Small intestine (tissue), 7 donors: Measurements from ENCODE around the gene ZSWIM6. TPM values are rescaled to one million over a fixed set of nuclear protein-coding genes. Genes with fewer than 3 reads are reported as not detected.

Experiments
- DNase-seq, 2 donors: peaks; one replicate each; pipeline versions ENCODE4 v3.0.0 to v3.0.0-alpha.2; 2013
- FAIRE-seq: peaks from 2 replicates; lab custom pipeline; 2012; peaks lifted over from hg19 to GRCh38; lab: Jason Lieb, UNC
- H3K27ac ChIP-seq, 3 donors: one replicate each; pipeline ENCODE4 v1.5.1; 2013; ENCODE audit warnings: low read length in 2 of 3, mild to moderate bottlenecking in 2 of 3, control low read depth in 1 of 3, inconsistent platforms in 1 of 3, low read depth in 1 of 3, moderate library complexity in 1 of 3
- H3K27me3 ChIP-seq, 3 donors: one replicate each; pipeline ENCODE4 v1.6.1; 2013; ENCODE audit warnings: low read length in 3 of 3, inconsistent platforms in 1 of 3; ENCODE audit not compliant: control insufficient read depth in 3 of 3, insufficient read depth in 3 of 3
- H3K36me3 ChIP-seq, 3 donors: one replicate each; pipeline ENCODE4 v1.6.1; 2013; ENCODE audit warnings: low read length in 3 of 3, inconsistent platforms in 1 of 3, low read depth in 1 of 3, mild to moderate bottlenecking in 1 of 3, moderate library complexity in 1 of 3; ENCODE audit not compliant: control insufficient read depth in 3 of 3, insufficient read depth in 2 of 3
- H3K4me1 ChIP-seq, 3 donors: one replicate each; pipeline ENCODE4 v1.6.1; 2013; ENCODE audit warnings: low read length in 2 of 3, inconsistent platforms in 1 of 3, low read depth in 1 of 3, mild to moderate bottlenecking in 1 of 3, moderate library complexity in 1 of 3; ENCODE audit not compliant: control insufficient read depth in 3 of 3, insufficient read depth in 2 of 3
- H3K4me3 ChIP-seq, 3 donors: one replicate each; pipeline ENCODE4 v1.5.1; 2013; ENCODE audit warnings: low read length in 3 of 3, control low read depth in 1 of 3, inconsistent platforms in 1 of 3, low read depth in 1 of 3, mild to moderate bottlenecking in 1 of 3, moderate library complexity in 1 of 3
- H3K9me3 ChIP-seq, 2 donors: one replicate each; pipeline ENCODE4 v1.6.1; 2013; ENCODE audit warnings: low read depth in 1 of 2, low read length in 1 of 2; ENCODE audit not compliant: control insufficient read depth in 2 of 2, insufficient read depth in 1 of 2
- WGBS, 3 donors: extraction: QIAGEN DNeasy Blood & Tissue Kit; methylation state at CpG; one replicate each; pipeline ENCODE4 v1.1.7; 2013; 5-methylcytosine and 5-hydroxymethylcytosine counted together
- polyA plus RNA-seq, 4 donors: library from polyadenylated mRNA; stranded (reverse) in 3 of 4; unstranded in 1 of 4; fragments of 200-250 nt in 3 of 4; fragments of 120-200 nt in 1 of 4; gene quantifications; one replicate each; pipeline versions ENCODE4 v1.2.1 to v1.2.3, GENCODE V29; 2013
- donor health status: healthy with polysubstance abuse.
- donor health status: control.
- donor health status: control.
- donor health status: Bipolar disorder and iron deficiency.
- donor health status: healthy.

The ZSWIM6 gene
- polyA plus RNA-seq, 4 donors, result 3.2 to 14.6 (median 4.2) TPM

DNA sequence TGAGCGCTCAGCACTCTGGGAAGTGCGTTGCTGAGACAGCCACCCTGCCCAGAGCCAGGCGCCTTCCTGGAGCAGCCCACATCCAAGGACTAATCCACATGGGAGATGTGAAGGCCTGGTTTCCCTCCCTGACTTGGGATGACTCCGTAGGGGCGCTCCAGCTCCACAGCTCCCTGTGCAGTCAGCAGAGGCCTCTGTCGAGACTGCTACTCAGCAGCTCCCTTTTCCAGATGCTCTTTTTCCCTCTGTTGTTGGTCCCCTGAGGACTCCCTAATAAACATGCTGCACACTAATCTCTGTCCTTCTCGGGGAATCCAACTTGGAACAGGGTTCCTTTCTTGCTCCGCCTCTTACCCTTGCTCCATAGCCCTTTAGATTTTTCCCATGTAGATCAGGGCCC, 237.3 kb downstream of the ZSWIM6 start:
- DNase-seq, result no peak
- no peak overlapping the region for H3K27ac ChIP-seq
- no peak overlapping the region for H3K4me3 ChIP-seq
- no peak for FAIRE-seq
- H3K9me3 ChIP-seq, result no peaks in the 10 kb centered on the region
- no peaks in the 10 kb centered on the region for H3K27me3 ChIP-seq
- WGBS, 3 donors, result 80 to 93% (median 91%) methylated on average over 8 of the region's 8 CpGs
- no peaks in the 10 kb centered on the region for H3K4me1 ChIP-seq
- H3K36me3 ChIP-seq, result no peaks in the 10 kb centered on the region

DNA sequence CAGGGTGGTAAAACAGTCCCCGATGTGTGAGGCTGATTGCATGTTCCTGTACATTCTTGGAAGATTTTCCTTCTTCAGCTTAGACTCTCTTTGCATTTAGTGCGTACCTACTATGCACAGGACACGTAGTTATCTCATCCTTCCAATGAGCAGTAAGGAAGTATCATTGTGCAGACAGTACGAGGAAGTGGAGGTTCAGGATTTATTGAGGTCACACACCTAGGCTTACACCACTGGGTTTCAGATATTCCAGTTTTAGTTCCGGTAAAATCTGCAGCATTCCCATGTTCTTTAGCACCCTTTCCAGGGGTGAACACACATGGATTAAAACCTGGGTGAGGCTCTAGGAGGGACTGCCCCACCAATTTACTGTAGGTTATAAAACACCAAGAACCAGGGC, 238.7 kb downstream of the ZSWIM6 start:
- no peaks in the 10 kb centered on the region for H3K27me3 ChIP-seq
- H3K4me3 ChIP-seq, result no peak overlapping the region
- WGBS, 3 donors, result 72 to 80% (median 77%) methylated on average over 5 of the region's 5 CpGs
- no peaks in the 10 kb centered on the region for H3K36me3 ChIP-seq
- H3K4me1 ChIP-seq, result no peaks in the 10 kb centered on the region
- no peaks in the 10 kb centered on the region for H3K9me3 ChIP-seq
- no peak overlapping the region for H3K27ac ChIP-seq
- DNase-seq, result no peak
- no peak for FAIRE-seq

DNA sequence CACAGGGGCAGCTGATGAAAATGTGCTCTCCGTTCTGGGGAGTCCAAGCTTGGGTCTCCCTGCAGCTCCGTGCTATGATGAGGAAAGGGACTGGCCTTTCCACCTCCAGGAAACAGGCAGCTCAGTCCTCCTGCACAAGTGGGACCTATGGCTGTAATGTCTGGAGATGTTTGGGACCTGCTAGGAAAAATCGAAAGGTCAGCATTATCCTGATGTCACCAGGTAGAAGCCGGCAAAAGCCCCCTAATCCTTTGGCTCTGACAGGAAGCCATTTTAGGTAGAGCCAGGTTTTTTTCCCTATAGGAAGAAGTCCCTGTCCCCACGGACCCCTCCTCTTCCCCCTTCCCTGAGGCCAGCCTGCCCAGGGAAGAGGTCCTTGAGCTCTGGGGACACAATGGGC, 240.9 kb downstream of the ZSWIM6 start:
- H3K36me3 ChIP-seq, result no peaks in the 10 kb centered on the region
- WGBS, 3 donors, result 88 to 92% (median 92%) methylated on average over 5 of the region's 5 CpGs
- no peaks in the 10 kb centered on the region for H3K9me3 ChIP-seq
- no peaks in the 10 kb centered on the region for H3K27me3 ChIP-seq
- no peak overlapping the region for H3K27ac ChIP-seq
- H3K4me3 ChIP-seq, result no peak overlapping the region
- DNase-seq, result no peak
- FAIRE-seq, result no peak
- H3K4me1 ChIP-seq, result no peaks in the 10 kb centered on the region

DNA sequence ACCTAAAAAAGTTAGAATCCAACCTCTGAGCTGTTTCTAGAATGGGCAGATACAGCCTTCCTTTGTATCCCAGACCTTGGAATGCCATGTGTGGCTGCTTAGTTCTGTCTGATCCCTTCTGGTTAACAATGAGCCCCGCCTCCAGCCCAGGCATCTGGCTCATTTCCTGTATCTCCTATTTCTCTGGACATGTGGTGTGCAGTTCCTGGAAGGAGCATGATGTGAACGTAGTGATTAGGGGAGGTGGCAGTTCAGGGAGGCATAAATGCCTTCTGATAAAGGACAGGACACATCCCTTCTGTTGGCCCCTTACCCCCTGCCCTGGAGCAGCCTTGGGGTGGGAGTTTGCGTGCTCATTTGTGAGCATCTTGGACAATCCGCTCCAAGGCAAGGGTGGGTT, 243.0 kb downstream of the ZSWIM6 start:
- 67 to 74% (median 68%) methylated on average over 4 of the region's 4 CpGs for WGBS, 3 donors
- Histone ChIP-seq H3K4me3 (no peak overlapping the region), H3K9me3 (no peaks in the 10 kb centered on the region), H3K36me3 (no peaks in the 10 kb centered on the region), H3K27me3 (no peaks in the 10 kb centered on the region), H3K4me1 (no peaks in the 10 kb centered on the region), H3K27ac (no peak overlapping the region)
- peak; percentile 5 to 33 for DNase-seq
- FAIRE-seq, result no peak

DNA sequence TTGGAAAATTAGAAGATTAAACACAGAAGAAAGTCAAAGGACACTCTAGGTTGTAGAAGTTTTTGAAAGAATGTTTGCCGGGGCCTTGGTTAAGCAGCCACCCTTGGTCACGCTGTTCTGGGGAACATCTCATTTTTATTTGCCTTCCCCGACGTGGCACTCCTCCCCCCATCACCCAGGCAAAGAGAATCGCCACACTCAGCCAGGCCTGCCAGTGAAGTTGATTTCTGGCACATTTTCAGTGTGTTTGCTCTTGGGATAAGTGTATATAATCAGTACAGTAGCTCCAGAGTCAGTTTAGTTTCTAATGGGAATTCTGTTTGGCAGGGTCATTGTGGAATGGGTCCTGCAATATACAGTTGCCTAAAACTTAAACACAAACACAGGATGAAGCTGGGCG, 243.5 kb downstream of the ZSWIM6 start:
- FAIRE-seq (no peak), DNase-seq (no peak)
- 81 to 85% (median 83%) methylated on average over 6 of the region's 6 CpGs for WGBS, 3 donors
- Histone ChIP-seq H3K9me3 (no peaks in the 10 kb centered on the region), H3K4me1 (no peaks in the 10 kb centered on the region), H3K4me3 (no peak overlapping the region), H3K27ac (no peak overlapping the region), H3K36me3 (no peaks in the 10 kb centered on the region), H3K27me3 (no peaks in the 10 kb centered on the region)

DNA sequence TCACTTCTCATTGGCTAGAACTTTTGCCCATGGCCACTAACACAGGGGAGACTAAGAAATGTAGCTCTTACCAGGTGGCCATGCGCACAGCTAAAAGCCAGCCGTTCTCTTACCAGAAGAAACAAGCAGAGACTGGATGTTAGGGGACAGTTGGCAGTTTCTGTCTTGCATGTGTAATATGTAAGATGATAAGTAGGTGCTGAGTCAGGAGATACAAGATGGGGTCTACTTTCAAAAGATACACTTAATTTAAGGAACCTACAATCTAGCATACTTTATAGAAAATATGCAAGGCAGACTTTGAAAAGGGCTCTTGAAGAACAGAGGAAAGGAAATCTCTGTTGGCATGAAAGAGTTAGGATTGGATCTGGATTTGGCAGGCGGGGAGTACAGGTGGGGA, 244.5 kb downstream of the ZSWIM6 start:
- H3K4me1 ChIP-seq, result no peaks in the 10 kb centered on the region
- no peaks in the 10 kb centered on the region for H3K9me3 ChIP-seq
- H3K4me3 ChIP-seq, result no peak overlapping the region
- no peaks in the 10 kb centered on the region for H3K27me3 ChIP-seq
- 91 to 96% (median 95%) methylated on average over 3 of the region's 3 CpGs for WGBS, 3 donors
- FAIRE-seq (no peak), DNase-seq (no peak)
- no peaks in the 10 kb centered on the region for H3K36me3 ChIP-seq
- no peak overlapping the region for H3K27ac ChIP-seq

DNA sequence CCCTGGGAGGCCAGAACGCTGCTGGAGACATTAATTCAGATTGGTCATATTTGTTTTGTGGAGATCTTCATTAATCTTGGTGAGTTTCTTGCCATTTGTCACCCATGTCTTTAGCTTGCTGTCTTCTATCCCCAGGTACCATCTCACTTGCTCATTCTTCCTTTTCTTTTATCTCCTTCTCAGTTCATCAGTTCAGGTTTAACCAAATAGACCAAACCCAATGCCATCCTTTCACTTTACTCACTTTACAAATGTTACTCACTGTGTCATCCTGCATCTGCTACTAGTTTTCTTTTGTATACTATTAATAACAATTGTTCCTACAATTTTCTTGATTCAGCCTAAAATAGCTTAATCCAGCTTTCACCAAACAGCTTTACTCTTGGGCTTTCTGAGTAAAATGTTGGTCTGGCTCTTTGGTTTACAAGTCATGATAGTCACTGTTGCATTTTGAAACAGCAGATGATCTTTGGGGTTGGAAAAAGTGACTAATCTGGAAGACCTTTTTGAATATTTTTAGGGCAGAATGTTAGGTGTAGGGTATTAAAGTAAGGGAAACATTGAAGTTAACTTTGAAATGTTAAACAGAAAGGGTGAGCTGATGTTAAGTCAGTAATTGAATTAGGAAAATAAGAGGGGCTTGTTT, 246.9 kb downstream of the ZSWIM6 start:
- H3K27ac ChIP-seq, result no peak overlapping the region
- H3K36me3 ChIP-seq, result no peaks in the 10 kb centered on the region
- no peak overlapping the region for H3K4me3 ChIP-seq
- DNase-seq, result no peak
- FAIRE-seq, result no peak
- no peaks in the 10 kb centered on the region for H3K9me3 ChIP-seq
- H3K27me3 ChIP-seq, result peaks cover 0 to 4% (median 0%) of the 10 kb centered on the region in 3 donors
- no peaks in the 10 kb centered on the region for H3K4me1 ChIP-seq
- 76 to 90% (median 85%) methylated on average over 1 of the region's 1 CpG for whole genome bisulfite sequencing, 3 donors

DNA sequence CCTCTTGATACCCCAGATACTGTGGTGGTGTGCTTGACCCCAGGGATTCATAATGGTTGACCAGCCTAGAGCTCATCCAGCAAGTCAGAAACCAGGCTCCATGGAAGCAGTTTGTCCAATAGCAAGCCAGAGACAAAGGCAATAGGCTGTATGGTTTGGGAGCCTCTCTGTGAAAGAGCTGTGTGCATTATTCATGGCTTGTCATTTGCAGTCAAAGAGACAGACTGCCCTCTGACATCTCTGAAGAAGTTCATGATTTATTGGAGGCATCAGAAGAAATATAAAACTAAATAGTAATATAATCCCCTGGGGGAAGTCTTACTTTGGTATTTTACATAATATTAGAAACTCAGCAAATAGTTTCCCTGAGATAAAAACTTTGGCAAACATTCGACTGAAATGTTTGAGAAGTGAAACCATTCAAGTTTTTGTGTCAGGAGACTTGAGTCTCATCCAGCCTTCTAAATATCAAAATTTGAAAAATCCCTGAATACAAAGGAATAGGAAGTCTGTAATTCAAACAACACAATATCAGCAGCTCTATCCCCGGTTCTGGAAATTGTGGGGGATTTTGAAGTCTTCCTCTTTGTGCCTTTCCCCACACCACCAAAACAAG, 250.3 kb downstream of the ZSWIM6 start:
- DNase-seq (no peak), FAIRE-seq (no peak)
- WGBS, 3 donors, result 23 to 35% (median 34%) methylated on average over 2 of the region's 2 CpGs
- peaks cover 0 to 4% of the 10 kb centered on the region in 2 donors for H3K9me3 ChIP-seq
- H3K27me3 ChIP-seq, result peaks cover 0 to 7% (median 0%) of the 10 kb centered on the region in 3 donors
- H3K27ac ChIP-seq, result no peak overlapping the region
- no peaks in the 10 kb centered on the region for H3K36me3 ChIP-seq
- no peak overlapping the region for H3K4me3 ChIP-seq
- no peaks in the 10 kb centered on the region for H3K4me1 ChIP-seq
